ENCODE results near the gene ARHGAP15.

Gene ARHGAP15

DNA sequence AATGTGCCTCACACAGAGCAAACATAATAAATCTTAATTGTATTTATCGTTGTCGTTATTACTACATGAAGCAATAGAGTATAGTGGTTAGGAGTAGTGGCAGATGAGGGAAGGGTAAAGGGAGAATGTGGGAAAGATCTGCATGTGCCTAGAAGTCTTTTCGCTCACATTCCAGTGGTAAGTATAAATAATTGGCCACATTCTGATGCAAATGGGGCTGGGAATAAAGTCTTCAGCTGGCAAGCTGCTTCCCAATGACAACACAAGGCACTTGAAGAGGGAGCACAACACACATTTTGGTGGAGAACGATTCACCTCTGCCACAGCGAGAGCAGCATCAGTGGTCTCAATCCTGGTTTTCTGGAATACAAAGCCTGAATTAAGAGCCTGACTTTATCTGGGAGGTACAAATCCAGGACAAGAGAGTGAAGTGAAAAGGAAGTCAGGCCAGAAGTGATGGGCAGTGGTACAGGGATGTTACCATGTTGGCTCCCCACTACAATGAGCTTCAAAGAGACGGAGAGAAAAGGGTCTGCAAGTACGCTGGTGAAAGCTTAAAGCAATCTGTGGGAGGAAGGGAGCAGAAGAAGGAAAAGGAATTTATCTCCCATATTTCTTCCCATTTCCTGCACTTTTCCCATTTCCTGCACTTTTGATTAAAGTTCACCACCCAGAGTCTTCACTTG is 112.3 kb downstream of the ARHGAP15 start:
- no peak overlapping the region for H3K4me3 ChIP-seq (ENCODE audit: low read depth, low read length)
- no peak for TF ChIP-seq CTCF (IDR thresholded peaks at IDR 0.05; ENCODE audit: low read depth, low read length)

- no peak overlapping the region for H3K4me3 ChIP-seq (ENCODE audit: low read depth, low read length)
- TF ChIP-seq CTCF (IDR thresholded peaks at IDR 0.05; ENCODE audit: low read depth, low read length): no peak
These were observed 117.0 kb downstream of the ARHGAP15 start for GRCh38 chr2:143246246-143246645.

- H3K4me3 ChIP-seq (ENCODE audit: low read depth, low read length): no peak overlapping the region
- no peak for TF ChIP-seq CTCF (IDR thresholded peaks at IDR 0.05; ENCODE audit: low read depth, low read length)
These were observed 117.9 kb downstream of the ARHGAP15 start for GRCh38 chr2:143246815-143247744.

GRCh38 chr2:143248631-143249030 is 119.4 kb downstream of the ARHGAP15 start:
- no peak overlapping the region for H3K4me3 ChIP-seq (ENCODE audit: low read depth, low read length)
- TF ChIP-seq CTCF (IDR thresholded peaks at IDR 0.05; ENCODE audit: low read depth, low read length): no peak

DNA sequence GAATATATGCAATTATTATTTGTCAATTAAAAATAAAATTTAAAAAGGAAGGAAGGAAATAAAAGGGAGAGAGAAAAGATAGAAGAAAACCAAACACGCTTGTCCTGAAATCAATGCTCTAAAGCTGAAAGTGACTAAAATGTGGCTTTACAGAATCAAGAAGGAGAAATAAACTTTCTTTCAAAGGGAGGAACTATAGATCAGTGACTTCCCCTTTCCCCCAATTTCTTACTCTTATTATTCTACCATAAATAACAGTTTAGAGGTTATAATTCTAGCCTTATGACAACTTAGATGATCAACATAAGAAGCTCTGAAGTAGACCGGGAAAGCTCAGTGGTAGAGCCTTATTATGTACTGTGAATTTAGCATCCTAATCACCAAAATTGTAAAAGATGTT is 122.5 kb downstream of the ARHGAP15 start:
- no peak overlapping the region for H3K4me3 ChIP-seq (ENCODE audit: low read depth, low read length)
- no peak for TF ChIP-seq CTCF (IDR thresholded peaks at IDR 0.05; ENCODE audit: low read depth, low read length)

DNA sequence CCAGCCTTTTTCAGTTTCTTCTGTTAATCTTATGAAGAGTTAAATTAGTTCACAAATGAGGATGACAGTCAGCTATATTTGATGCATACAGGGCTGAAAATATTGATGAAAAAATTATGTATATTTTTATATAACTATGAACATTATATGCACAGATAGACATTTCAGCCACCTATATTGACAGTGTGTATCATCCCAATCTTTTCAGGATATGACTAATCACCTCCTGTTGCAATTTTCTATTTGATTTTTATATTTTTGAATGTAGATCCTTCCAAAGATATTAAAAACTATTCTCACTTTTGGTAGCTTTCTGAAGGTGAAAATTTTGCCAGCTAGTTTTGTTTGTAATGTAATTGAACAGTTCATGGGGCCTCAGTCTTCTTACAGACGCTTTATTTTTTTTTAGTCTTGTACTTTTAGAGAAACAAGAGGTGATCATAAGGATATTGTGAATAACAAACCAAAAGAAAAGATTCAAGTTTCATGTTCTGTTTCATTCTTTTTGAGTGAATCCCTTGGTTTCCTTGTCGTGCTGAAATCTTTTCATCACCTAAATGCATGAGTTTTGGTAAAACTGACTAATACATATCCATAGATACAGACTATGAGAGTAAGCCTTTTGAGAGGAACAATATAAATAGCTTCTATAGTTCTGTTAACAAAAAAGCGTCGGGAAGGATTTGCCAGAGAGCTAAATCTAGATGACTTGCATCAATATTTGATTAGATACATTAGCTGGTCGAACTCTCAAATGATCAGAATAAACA is 123.1 kb downstream of the ARHGAP15 start:
- no peak overlapping the region for H3K4me3 ChIP-seq (ENCODE audit: low read depth, low read length)

More for the DNA sequence above, 123.1 kb downstream of the ARHGAP15 start:
- TF ChIP-seq CTCF (IDR thresholded peaks at IDR 0.05; ENCODE audit: low read depth, low read length): no peak
